Measurements from ENCODE around the gene JADE1.

JADE1 gene

GRCh38 chr4:128809477-128810330, at the start of gene JADE1:
JADE1 (plus strand) TSS chr4:128809700; CDS start chr4:128831759, 22,059 bp downstream.
- DNase-seq (ENCODE audit: low read depth) = peak; percentile 89

- no peak for DNase-seq (ENCODE audit: low read depth)
Observed at GRCh38 chr4:128766781-128767180, 42.7 kb upstream of the JADE1 start.

- DNase-seq (ENCODE audit: low read depth) = no peak
Observed at GRCh38 chr4:128768373-128768996, 41.0 kb upstream of the JADE1 start.

- no peak for DNase-seq (ENCODE audit: low read depth)
Observed at GRCh38 chr4:128769011-128769410, 40.5 kb upstream of the JADE1 start.

- DNase-seq (ENCODE audit: low read depth) = no peak
Observed at GRCh38 chr4:128770807-128771206, 38.7 kb upstream of the JADE1 start.

- no peak for DNase-seq (ENCODE audit: low read depth)
Observed at GRCh38 chr4:128775477-128775876, 34.0 kb upstream of the JADE1 start.

GRCh38 chr4:128775916-128776315, 33.6 kb upstream of the JADE1 start:
- no peak for DNase-seq (ENCODE audit: low read depth)

GRCh38 chr4:128776794-128777216, 32.7 kb upstream of the JADE1 start:
- no peak for DNase-seq (ENCODE audit: low read depth)

- DNase-seq (ENCODE audit: low read depth) = no peak
Observed at GRCh38 chr4:128780688-128781087, 28.8 kb upstream of the JADE1 start.

GRCh38 chr4:128782076-128782715, 27.3 kb upstream of the JADE1 start:
- DNase-seq (ENCODE audit: low read depth) = peak; percentile 26

- no peak for DNase-seq (ENCODE audit: low read depth)
Observed at GRCh38 chr4:128782875-128783614, 26.5 kb upstream of the JADE1 start.

- no peak for DNase-seq (ENCODE audit: low read depth)
Observed at GRCh38 chr4:128787509-128788311, 21.8 kb upstream of the JADE1 start.

- DNase-seq (ENCODE audit: low read depth) = no peak
Observed at GRCh38 chr4:128793859-128794672, 15.4 kb upstream of the JADE1 start.

- DNase-seq (ENCODE audit: low read depth) = no peak
Observed at GRCh38 chr4:128796934-128797333, 12.6 kb upstream of the JADE1 start.

- no peak for DNase-seq (ENCODE audit: low read depth)
Observed at GRCh38 chr4:128800284-128800683, 9.2 kb upstream of the JADE1 start.

GRCh38 chr4:128800701-128801284, 8.7 kb upstream of the JADE1 start:
- DNase-seq (ENCODE audit: low read depth) = no peak

- no peak for DNase-seq (ENCODE audit: low read depth)
Observed at GRCh38 chr4:128802680-128803628, 6.5 kb upstream of the JADE1 start.

GRCh38 chr4:128803783-128804182, 5.7 kb upstream of the JADE1 start:
- DNase-seq (ENCODE audit: low read depth) = no peak

GRCh38 chr4:128810331-128810870, 901 bp downstream of the JADE1 start:
- peak; percentile 8 for DNase-seq (ENCODE audit: low read depth)

Data from activated T-cell treated with anti-CD3 and anti-CD28 coated beads for 24 hours (primary cell).